ENCODE results near the gene NFS1. TPM values are rescaled to one million over a fixed set of nuclear protein-coding genes. Genes with fewer than 3 reads are reported as not detected.

NFS1 gene
- polyA plus RNA-seq, 1 of the 3 experiments (the other 2 are of a cell fraction): 75.6 TPM

GRCh38 chr20:35669221-35669620 is 29.9 kb downstream of the NFS1 start:
- Histone ChIP-seq H3K79me2 (ENCODE audit: insufficient read depth) (peaks cover 6% of the 10 kb centered on the region), H3K27me3 (ENCODE audit: insufficient read depth) (no peaks in the 10 kb centered on the region), H3K9ac (no peak overlapping the region), H3K9me3 (no peaks in the 10 kb centered on the region), H4K20me1 (ENCODE audit: insufficient read depth) (no peaks in the 10 kb centered on the region; the same call in 1 of the 2 replicates), H3F3A (replicated peaks; ENCODE audit: insufficient read depth) (peaks cover 6% of the 10 kb centered on the region), H3K36me3 (replicated peaks in 1 of 2; ENCODE audit: control insufficient read depth in 1 of 2, insufficient read depth in 2 of 2, low read length in 1 of 2) (peaks cover 33 to 40% of the 10 kb centered on the region in 2 experiments), H3K27ac (ENCODE audit: low read depth in 2 of 2, low read length in 1 of 2) (no peak overlapping the region), H3K4me2 (no peak overlapping the region), H2AFZ (ENCODE audit: low read depth) (no peak overlapping the region), H3K9me2 (no peaks in the 10 kb centered on the region), H3K4me1 (ENCODE audit: control insufficient read depth in 1 of 2, insufficient read depth in 2 of 2, low read depth in 1 of 2, low read length in 1 of 2) (no peaks in the 10 kb centered on the region; a peak in 1 of 4 replicates), H3K4me3 (ENCODE audit: low read depth in 2 of 2, low read length in 1 of 2) (no peak overlapping the region)
- ChIA-PET POLR2A (no interaction called here), CTCF (interaction anchor here (1.4 kb wide), 1 partner anchor 469 kb away, joined by 3 read pairs; no protein-coding TSS in a partner anchor)
- TF ChIP-seq POLR2AphosphoS5 (IDR thresholded peaks at IDR 0.05; ENCODE audit: low read depth, low read length) (no peak), TCF12 (IDR thresholded peaks at IDR 0.05) (no peak), RFX5 (IDR thresholded peaks at IDR 0.05; ENCODE audit: low read length) (no peak), GATA2 (CRISPR knock-in tag; IDR thresholded peaks at IDR 0.05) (no peak), REST (IDR thresholded peaks at IDR 0.05; ENCODE audit: low read depth, low read length) (no peak), JUND (IDR thresholded peaks at IDR 0.05) (no peak), RCOR1 (IDR thresholded peaks at IDR 0.05; ENCODE audit: low read length) (no peak), GABPA (IDR thresholded peaks at IDR 0.05; ENCODE audit: low read depth) (no peak), USF1 (IDR thresholded peaks at IDR 0.05; ENCODE audit: borderline replicate concordance, low read depth) (no peak), EP300 (IDR thresholded peaks at IDR 0.05; ENCODE audit: borderline replicate concordance in 1 of 2, low read depth in 1 of 2, low read length in 1 of 2) (no peak), EZH2phosphoT487 (IDR thresholded peaks at IDR 0.05; ENCODE audit: borderline replicate concordance, low read depth) (no peak), FOXJ3 (CRISPR knock-in tag; IDR thresholded peaks at IDR 0.05) (no peak), MEF2A (IDR thresholded peaks at IDR 0.05; ENCODE audit: borderline replicate concordance, low read depth) (no peak), FOXM1 (IDR thresholded peaks at IDR 0.05; ENCODE audit: low read depth) (no peak), ELF1 (IDR thresholded peaks at IDR 0.05) (no peak), FOSL2 (IDR thresholded peaks at IDR 0.05; ENCODE audit: borderline replicate concordance, low read depth) (no peak), TAF1 (IDR thresholded peaks at IDR 0.05; ENCODE audit: borderline replicate concordance, low read depth, low read length) (no peak), NRF1 (IDR thresholded peaks at IDR 0.05; ENCODE audit: low read depth, low read length) (no peak), RAD21 (IDR thresholded peaks at IDR 0.05; ENCODE audit: low read length) (no peak), MAX (IDR thresholded peaks at IDR 0.05; ENCODE audit: low read depth) (no peak)
- no peak for DNase-seq
- WGBS (ENCODE audit: low lambda C conversion rate): 98% methylated on average over 5 of the region's 5 CpGs
